Measurements from ENCODE around the gene NDRG3.
"Not testable (repeated sequence)": the region's sequence is repeated elsewhere in the genome, so short reads cannot be mapped to it uniquely, and the experiment has no call there.

The NDRG3 gene

DNA sequence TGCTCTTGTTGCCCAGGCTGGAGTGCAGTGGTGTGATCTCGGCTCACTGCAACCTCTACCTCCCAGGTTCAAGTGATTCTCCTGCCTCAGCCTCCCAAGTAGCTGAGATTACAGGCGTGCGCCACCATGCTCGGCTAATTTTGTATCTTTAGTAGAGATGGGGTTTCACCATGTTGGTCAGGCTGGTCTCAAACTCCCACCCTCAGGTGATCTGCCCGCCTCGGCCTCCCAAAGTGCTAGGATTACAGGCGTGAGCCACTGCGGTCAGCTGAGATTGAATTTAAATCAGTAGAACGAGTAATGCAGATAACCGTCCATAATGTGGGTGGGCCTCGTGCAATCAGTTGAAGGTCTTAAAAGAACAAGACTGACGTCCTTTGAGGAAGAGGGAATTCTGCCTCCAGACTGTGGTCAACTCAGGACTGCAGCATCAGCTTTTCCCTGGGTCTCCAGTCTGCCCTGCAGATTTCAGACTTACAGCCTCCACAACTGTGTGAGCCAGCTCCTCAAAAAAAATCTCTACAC is 107.0 kb downstream of the NDRG3 start:
- DNase-seq = not testable (repeated sequence)

GRCh38 chr20:36634342-36634741 is 111.5 kb downstream of the NDRG3 start:
- no peak for DNase-seq

- no peak for DNase-seq
These were observed 112.6 kb downstream of the NDRG3 start for GRCh38 chr20:36633285-36633772.

GRCh38 chr20:36632487-36633284 is 113.2 kb downstream of the NDRG3 start:
- no peak for DNase-seq

DNA sequence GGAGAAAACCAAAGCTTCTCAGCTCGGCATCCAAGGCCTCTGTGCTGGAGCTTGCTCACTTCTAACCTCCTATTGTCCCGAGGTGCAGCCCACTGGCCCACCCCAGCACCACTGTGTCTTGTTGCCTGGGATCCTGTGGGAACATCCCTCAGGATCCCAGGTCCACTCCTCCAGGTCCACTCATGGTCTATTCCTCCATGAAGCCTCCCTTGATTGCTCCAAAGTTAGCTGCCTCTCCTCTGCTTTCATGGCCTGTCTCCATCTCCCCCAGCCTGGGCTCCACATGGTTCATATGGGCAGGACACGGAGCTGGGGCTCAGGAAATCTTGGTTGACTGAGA is 113.8 kb downstream of the NDRG3 start:
- DNase-seq = no peak

DNA sequence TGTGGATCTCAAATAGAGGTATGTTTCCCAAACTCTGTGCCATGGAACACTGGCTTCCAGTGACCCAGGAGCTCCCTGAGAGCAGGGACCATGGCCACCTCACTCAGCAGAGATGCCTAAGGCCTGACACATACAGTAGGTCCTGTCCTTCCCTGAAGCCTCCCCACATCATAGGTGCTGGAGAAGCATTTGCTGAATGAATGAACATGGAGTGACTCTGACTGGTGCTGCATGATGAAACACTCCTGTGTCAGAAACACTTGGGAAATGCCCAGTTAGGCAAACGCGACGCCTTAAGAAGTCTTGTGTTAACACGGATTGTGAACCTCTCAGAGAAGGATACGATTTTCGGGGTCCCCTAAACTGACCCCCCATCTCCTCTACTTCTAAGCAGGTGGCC is 114.2 kb downstream of the NDRG3 start:
- no peak for DNase-seq

DNA sequence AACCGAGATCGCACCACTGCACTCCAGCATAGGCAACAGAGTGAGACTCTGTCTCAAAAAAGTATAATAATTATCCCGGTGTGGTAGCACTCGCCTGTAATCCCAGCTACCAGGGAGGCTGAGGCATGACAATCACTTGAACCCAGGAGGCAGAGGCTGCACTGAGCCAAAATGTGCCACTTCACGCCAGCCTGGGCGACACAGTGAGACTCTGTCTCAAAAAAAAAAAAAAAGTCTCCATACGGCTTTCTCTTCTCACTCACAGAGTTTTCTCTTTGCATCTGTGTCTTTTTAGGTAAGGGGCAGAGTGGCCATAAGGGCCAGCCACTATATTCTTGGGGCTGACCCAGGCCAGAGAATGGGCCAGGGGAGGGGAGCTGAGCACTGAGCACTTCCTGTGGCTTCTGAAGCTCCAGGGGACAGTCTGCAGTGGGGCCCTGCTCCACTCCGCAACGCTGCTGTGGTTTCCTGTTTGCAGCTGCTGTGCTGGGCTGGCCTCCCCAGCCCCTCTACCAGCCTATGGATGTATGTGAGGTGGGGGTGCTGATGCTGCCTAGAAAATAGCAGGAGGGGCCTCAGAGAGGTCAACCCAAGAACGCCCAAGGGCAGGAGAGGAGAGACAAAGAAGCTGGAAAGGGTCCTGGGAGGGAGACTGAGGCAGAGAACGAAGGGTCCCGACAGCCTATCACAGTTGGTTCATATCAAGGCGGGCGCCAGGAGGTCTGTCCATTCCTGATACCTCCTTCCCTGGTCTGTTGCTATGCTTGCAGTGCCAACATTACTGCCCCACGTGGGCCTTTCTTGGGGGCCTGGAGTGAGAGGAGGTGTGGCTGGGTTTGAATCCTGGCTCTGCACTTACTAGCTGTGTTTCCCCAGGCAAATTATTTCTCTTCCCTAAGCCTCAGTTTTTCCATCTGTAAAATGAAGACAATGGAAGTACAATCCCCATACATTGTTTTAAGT is 115.9 kb downstream of the NDRG3 start:
- DNase-seq = no peak

GRCh38 chr20:36628076-36628475 is 117.8 kb downstream of the NDRG3 start:
- no peak for DNase-seq

DNA sequence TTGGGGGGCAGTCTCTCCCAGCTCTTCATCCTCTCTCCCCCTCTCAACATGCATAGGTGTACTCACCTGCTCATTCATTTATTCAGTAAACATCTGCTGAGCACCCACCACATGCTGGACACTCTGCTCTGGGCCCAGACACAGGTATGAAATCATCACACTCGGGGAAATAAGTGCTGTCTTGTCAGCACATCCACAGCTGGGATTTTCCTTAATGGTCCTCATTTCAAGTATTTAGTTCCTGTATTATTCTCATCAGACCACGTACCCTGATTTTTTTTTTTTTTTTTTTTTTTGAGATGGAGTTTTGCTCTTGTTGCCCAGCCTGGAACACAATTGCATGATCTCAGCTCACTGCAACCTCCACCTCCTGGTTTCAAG is 121.0 kb downstream of the NDRG3 start:
- no peak for DNase-seq

GRCh38 chr20:36624068-36624943 is 121.6 kb downstream of the NDRG3 start:
- DNase-seq = no peak

DNA sequence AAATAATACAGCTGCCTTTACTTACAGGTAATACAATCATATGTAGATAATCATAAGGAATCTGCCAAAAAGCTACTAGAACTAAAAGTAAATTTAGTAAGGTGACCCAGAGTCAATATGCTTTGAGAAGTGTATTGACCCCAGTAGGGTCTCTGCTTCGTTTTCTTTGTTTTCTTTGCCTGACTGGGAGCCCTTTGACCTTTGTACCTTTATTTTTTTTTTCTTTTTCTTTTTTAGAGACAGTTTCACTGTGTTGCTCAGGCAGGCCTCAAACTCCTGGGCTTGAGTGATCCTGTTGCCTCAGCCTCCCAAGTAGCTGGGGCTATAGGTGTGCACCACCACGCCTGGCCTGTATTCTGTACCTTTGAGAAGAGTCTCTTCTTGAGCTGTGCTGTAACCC is 122.4 kb downstream of the NDRG3 start:
- DNase-seq = no peak

GRCh38 chr20:36620917-36621316 is 125.0 kb downstream of the NDRG3 start:
- no peak for DNase-seq

- DNase-seq = no peak
These were observed 130.9 kb downstream of the NDRG3 start for GRCh38 chr20:36614781-36615557.

DNA sequence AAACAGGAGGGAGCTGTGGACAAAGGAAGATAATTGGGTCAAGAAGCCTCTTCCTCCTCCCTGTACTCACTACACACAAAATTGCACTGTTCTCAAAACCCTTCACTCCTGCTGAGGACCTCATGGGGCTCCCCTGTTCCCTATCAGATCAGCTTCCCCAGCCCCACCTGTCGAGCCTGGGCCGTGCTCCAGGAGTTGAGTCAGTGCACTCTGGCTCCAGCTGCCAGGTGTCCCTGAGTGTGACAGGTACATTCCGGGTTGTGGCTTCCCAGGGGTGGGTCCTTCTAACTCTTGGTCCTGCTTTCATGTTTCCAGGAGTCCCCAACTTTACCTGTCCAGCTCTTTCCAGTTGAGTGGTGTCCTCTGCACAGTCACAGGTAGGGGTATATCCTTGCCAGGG is 131.9 kb downstream of the NDRG3 start:
- peak; percentile 91 for DNase-seq

- no peak for DNase-seq
These were observed 134.3 kb downstream of the NDRG3 start for GRCh38 chr20:36611625-36612024.

- DNase-seq = not testable (repeated sequence)
These were observed 137.5 kb downstream of the NDRG3 start for GRCh38 chr20:36608388-36608728.

GRCh38 chr20:36607586-36608387 is 138.1 kb downstream of the NDRG3 start:
- DNase-seq = no peak

GRCh38 chr20:36606158-36607066 is 139.5 kb downstream of the NDRG3 start:
- DNase-seq = no peak

GRCh38 chr20:36605399-36606157 is 140.3 kb downstream of the NDRG3 start, which contains the start of gene RAB5IF:
Gene RAB5IF, plus strand, starts transcription at chr20:36605779. Its CDS starts 173 bp downstream, at chr20:36605952.
- peak; percentile 99 for DNase-seq
